HG03460 (cell line): ENCODE data around the gene FLCN.
"Not testable (repeated sequence)": the region's sequence is repeated elsewhere in the genome, so short reads cannot be mapped to it uniquely, and the experiment has no call there.

Experiments used
- ATAC-seq: cut with Tn5 transposase; IDR thresholded peaks from one replicate; pipeline ENCODE4 v1.9.1; 2021; ENCODE audit not compliant: unreplicated experiment

Gene FLCN, protein sequence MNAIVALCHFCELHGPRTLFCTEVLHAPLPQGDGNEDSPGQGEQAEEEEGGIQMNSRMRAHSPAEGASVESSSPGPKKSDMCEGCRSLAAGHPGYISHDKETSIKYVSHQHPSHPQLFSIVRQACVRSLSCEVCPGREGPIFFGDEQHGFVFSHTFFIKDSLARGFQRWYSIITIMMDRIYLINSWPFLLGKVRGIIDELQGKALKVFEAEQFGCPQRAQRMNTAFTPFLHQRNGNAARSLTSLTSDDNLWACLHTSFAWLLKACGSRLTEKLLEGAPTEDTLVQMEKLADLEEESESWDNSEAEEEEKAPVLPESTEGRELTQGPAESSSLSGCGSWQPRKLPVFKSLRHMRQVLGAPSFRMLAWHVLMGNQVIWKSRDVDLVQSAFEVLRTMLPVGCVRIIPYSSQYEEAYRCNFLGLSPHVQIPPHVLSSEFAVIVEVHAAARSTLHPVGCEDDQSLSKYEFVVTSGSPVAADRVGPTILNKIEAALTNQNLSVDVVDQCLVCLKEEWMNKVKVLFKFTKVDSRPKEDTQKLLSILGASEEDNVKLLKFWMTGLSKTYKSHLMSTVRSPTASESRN

DNA sequence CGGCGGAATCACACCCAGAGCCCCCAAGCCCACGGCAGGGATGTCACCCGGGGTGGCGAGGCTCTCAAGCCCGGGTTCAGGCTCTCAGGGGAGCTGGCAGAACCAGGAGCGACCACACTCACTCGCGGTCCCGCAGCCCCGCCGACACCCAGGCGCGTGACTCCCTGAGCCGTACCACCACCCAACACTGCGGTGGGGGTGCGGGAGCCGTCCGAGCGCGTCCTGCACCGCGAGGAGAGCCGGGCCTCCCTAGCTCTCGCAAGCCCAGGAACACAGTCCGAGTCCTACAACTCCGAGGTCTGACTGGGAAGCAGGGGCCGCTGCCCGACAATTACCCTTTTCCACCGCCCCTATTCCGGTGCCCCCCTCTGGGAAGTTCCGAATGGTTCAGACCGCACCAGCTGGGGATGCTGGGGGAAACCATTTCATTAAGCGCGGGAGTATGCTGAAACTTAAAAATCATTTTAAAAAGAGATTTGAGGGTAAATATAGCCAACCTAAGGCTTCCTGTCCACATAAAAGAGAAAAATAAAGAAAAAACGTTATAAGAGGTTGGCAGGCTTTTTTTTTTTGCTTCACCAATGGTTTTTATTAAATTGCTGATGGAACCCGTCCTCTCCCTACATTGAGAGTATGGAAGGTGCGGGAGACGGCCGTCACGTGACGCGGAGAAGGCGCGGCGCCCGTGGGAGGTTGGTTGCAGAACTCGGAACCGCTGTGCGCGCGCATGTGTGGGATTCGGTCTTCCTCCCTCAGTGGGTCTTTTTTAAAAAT lies at the start of gene FLCN:
FLCN (minus strand) TSS at position 143 of the 774 bp plus-strand sequence. CDS start 9,031 bp downstream, outside the sequence.
- ATAC-seq = peak; percentile 75

- ATAC-seq = no peak
Measured at GRCh38 chr17:17285951-17286350, 49.0 kb upstream of the FLCN start.

DNA sequence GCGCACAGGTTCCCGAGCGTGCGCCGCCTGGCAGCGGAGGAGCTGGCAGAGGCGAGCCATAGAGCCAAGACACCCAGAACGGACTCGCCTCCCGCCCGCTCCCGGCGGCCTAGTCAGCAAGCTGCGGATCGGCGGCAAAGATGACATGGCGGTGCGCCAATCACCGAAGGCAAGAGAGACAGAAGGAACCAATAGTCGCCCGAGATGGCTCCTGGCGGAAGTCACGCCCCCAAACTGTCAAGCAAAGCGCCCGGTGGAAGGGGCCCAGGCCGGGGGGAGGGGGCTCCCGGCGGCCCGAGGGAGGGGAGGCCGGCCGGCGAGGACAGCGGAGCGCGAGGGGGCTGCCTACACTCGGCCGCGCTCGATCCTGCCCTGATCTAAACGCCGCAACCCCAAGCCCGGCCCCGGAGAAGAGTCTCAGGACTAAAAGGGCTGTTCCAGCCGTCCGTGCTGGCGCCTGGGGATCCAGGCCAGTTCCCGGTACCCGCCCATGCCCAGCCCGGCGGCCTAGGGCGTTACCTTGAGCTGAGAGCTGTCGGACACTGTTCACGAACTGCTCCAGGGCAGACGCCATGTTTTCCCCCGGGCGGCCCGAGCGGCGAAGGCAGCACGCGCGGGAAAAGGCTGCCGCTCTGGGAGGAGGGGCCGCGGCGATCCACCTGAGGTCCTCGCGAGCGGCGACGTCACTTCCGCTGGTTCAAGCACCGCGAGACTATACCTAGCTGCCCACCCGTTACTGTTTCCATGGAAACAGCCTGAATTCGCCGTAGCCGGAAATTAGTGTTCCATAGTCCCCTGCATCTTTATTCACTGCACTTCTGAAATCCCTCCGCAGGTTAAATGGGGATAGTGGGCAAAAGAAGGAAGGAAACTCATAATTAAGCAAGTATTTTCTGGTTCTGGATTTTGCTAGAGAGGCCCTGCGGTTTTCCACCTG lies 43.9 kb upstream of the FLCN start, which contains the start of gene COPS3:
COPS3 (minus strand) TSS at position 634 of the 937 bp plus-strand sequence; CDS start at position 574, 60 bp downstream.
- ATAC-seq = peak; percentile 86

DNA sequence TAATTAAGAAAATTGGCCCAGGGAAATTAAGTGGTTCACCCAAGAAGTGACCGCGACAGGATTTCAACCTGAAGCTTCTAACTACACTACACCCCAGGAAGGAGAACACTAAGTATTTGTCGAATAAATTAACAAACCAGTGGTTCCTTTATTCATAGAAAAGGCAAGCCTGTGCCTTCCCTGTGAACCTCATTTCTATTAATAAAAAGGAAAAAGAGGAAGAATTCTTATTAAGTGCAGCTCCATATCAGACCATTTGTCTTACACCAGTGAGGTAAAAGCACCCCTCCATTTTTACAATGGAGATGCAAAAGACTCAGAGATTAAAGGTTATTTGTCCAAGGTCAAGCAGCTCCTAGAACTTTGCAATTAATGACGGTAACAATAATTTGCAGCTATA lies 42.3 kb upstream of the FLCN start:
- no peak for ATAC-seq

- not testable (repeated sequence) for ATAC-seq
Measured at GRCh38 chr17:17277431-17277830, 40.5 kb upstream of the FLCN start.

DNA sequence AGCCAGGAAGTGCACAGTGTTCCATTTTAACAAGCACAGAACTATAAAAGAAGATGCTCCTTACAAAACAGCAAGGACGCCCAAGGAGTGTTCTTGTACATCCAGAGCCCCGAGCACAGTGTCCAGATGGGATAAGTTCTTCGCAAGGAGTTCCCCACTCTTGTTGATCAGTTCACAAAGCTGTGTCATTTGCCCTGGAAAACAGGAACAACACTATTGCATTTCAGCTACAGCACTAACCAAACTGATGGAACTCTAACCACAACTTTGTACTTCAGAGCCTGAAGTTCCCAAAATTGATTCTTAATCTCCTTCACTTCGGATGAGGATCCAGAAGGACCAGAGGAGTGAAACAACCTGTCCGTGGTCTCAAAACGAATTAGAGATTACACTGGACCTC lies 39.0 kb upstream of the FLCN start:
- no peak for ATAC-seq

DNA sequence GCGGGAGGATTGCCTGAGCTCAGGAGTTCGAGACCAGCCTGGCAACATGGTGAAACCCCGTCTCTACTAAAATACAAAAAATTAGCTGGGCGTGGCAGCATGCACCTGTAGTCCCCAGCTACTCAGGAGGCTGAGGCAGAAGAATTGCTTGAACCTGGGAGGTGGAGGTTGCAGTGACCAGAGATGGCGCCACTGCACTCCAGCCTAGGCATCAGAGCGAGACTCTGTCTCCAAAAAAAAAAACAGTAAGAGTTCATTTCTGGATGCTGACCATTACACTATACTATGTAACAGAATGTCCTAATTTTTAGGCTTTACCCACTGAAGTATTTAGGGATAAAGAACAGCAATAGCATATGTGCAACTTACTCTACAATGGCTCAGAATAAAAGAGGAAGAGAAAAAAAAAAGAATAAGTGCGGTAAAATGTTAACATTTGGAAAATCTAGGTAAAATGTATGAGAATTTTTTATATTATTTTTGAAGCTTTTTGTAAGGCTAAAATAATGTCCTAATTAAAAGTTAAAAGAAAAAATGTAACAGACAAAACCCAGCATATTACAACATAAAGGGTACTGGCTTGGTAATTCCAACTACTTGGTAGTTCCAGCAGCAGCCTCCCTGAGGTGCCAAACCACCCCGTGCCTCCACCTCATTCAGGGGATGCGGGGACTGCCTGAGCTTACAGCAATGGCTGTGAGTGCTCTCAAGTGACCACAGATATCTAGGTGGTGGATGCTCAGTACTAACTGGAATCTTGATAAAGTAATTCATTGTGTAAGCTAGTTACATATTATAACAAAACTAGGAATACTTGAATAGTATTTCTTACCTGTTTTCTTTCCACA lies 33.2 kb upstream of the FLCN start:
- no peak for ATAC-seq

GRCh38 chr17:17264430-17264829 lies 27.5 kb upstream of the FLCN start:
- no peak for ATAC-seq

- ATAC-seq = no peak
Measured at GRCh38 chr17:17258998-17259397, 22.0 kb upstream of the FLCN start.

DNA sequence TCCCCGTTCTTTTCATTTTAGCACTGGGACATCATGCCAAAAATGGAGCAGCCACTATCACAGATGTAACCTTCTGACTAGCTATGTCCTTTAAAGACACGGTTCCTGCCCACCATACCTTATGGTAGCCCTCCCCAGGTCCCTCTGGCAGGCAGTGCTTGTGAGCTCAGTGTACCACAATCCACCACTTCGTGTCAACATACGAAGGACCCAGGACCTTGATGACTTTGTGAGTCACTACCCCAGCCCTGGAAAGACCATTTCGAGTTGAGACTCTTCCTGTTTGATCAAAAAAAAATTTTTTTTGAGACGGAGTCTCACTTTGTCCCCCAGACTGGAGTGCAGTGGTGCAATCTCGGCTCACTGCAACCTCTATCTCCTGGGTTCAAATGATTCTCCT lies 21.0 kb upstream of the FLCN start:
- ATAC-seq = no peak

DNA sequence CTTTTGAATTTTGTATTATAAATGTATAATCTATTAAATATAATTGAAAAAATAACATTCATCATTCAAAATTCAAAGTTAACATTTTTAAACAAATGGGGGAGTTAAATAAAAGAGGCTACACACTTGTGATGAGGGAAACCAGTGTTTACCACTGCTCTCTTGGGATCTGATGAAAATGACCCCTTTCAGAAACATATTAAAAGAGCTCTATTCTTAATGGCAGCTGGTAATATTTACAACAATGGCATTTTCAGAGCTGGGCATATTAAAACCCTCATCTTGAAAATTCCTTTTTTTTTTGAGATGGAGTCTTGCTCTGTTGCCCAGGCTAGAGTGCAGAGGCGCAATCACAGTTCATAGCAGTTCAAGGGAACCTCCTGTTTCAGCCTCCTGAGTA lies 19.3 kb upstream of the FLCN start:
- no peak for ATAC-seq

DNA sequence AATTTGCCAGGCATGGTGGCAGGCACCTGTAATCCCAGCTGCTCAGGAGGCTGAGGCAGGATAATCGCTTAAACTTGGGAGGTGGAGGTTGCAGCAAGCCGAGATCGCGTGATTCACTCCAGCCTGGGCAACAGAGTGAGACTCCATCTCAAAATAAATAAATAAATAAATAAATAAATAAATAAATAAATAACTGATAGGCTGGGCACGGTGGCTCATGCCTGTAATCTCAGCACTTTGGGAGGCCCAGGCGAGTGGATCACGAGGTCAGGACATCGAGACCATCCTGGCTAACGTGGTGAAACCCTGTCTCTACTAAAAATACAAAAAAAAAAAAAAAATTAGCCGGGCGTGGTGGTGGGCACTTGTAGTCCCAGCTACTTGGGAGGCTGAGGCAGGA lies 18.7 kb upstream of the FLCN start:
- ATAC-seq = not testable (repeated sequence)

- no peak for ATAC-seq
Measured at GRCh38 chr17:17254036-17254435, 17.1 kb upstream of the FLCN start.

DNA sequence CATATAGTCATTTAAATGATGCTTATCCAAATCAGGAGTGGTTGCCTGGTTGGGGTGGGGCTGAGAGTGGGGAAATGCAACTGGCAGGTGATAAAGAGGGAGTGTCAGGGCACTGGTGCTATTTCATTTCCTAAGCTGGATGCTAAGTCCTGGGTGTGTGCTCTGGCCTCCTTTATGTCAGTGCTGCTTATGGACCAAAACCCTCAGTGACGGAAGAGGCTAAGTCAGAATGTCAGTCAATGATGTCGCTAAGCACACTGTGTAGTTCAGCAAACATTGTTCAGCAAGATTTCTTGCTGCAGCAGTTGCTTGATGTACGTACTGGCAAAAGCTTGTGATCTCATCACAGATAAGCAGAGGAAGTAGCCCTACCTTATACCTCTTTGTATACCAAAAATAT lies 16.4 kb upstream of the FLCN start:
- no peak for ATAC-seq

DNA sequence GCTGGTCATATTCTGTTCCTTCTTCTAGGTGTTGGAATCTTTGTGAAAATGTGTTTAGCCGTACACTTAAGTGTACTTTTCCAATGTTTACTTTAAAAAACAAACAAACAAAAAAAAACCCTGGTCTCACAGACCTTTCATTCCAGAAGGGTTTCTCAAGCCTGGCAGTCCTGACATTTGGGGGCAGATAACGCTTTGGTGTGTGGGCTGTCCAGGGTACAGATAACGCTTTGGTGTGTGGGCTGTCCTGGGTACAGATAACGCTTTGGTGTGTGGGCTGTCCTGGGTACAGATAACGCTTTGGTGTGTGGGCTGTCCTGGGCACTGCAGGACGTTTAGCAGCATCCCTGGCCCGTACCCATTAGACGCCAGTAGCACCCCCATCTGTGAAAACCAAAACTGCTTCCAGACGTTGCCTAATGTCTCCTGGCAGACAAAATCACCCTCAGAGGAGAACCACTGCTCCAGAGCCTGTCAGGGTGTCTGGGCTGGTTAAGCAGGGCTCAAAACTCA lies 15.2 kb upstream of the FLCN start:
- no peak for ATAC-seq

GRCh38 chr17:17246879-17247278 lies 9.9 kb upstream of the FLCN start:
- ATAC-seq = no peak

DNA sequence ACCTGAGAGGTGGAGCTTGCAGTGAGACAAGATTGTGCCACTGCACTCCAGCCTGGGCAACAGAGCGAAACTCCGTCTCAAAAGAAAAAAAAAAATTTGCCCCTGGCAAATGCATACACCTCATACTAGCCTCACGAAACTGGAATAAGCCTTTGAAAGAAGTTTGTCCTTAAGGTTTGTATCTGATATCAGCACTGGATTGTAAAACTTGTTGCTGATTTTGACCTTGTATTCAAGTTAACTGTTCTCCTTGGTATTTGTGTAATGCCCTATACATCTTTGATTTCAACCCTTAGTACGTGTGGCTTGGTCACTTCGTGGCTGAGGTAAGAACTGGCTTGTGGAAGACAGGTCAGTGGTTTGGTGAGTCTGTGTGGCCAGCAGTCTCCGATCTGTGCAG lies 6.2 kb upstream of the FLCN start:
- no peak for ATAC-seq

DNA sequence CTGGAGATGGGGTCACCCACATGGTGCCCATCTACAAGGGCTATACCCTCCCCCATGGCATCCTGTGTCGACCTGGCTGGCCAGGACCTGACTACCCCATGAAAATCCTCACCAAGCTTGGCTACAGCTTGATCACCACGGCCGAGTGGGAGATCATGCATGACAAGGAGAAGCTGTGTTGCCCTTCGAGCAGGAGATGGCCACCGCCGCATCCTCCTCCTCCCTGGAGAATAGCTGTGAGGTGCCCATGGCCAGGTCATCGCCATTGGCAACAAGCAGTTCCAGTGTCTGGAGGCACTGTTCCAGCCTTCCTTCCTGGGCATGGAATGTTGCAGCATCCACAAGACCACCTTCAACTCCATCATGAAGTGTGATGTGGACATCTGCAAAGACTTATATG lies 5.3 kb upstream of the FLCN start:
- no peak for ATAC-seq

- ATAC-seq = no peak
Measured at GRCh38 chr17:17241656-17242055, 4.7 kb upstream of the FLCN start.

DNA sequence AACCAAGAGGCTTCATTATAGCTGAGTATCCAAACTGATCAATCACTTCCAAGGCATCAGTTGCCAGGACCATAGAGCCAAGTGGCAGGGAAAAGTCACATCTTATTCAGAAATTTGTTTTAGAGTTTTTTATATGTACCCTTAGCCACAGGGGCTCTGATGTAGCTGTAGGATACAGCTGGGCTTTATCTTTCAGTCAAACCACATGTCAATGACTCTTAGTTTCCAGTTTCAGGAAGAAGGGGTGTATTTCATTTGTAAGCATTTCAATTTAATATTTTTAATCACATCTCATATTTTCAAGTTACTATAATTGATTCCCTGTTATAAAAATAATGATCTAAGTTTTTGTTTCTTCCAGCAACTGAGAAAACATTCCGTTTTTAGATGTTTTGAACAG lies 2.9 kb upstream of the FLCN start:
- no peak for ATAC-seq
